Lung microvascular endothelial cell (primary cell): Measurements from ENCODE around the gene SPTA1. TPM values are rescaled to one million over a fixed set of nuclear protein-coding genes. Genes with fewer than 3 reads are reported as not detected.
"Not testable (repeated sequence)": the region's sequence is repeated elsewhere in the genome, so short reads cannot be mapped to it uniquely, and the experiment has no call there.

Experiments
- DNase-seq, 2 donors: peaks; one replicate each; pipeline versions ENCODE4 v3.0.0 to v3.0.0-alpha.2; 2010; ENCODE audit warnings: low read depth in 2 of 2
- total RNA-seq: library from RNA; depleted of rRNA; stranded (reverse); fragments of >200 nt; gene quantifications from 2 replicates; pipeline ENCODE4 v1.2.1, GENCODE V29; 2014

SPTA1 gene
- 0.40 and 0.87 TPM in 2 replicates for total RNA-seq

DNA sequence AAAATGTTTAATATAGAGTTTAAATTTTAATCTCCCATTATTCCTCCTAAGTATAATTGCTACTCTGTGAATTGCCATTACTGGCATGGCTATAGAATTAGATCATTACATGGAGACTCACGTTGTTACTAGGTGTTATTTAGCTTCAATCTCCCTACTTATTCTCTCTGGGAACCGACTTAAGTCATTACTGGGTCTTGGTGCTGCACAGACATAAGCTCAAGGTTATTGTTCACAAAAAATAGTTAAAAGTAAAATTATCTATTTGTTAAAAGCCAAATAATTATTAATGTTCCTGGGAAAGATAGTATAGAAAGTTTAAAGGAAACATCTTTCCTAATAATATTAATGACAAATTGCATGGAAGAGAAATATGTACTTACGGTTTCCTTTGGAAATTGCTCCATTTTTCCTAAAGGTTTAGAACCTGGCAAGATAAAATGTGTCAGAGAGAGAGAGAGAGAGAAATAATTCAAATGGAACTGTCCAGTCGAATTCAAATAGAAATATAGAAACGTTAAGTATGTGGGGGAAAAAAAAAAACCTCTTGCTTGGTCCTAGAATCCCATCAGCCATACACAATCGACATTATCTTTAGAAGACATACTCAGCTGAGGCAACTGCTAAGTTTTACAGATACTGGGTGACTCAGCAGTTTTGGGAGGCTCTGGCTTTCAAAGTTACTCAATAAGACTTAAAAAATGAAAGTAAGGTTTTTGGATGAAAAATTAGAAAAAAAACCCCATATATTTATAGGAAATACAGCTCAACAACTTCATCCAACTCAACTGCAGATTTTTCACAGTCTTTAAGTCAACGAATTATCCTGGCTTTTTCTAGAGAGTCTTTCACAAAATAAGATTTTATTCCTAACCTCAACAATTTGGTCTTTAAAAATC, at the start of gene SPTA1:
Gene SPTA1, minus strand, starts transcription at position 605 of the 899 bp plus-strand sequence. Its CDS starts 198 bp downstream, at position 407.
- DNase-seq = no peak

DNA sequence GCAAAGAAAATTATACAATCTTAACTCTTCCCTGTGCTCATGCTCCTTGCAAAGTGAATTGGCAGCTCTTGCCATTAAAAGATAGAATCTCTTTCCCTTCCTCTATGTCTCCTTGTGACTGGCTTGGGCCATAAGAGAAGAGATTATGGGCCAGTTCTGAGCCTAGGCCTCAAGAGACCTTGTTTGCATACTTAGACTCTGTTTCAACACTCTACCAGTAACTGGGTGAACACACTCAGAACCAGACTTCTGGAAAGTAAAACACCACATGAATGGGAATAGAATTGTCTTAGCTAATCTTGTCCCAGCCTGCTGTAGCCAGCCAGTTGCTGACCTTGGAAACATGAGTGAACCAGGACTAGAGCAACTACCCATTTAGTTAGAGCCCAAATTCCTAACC, 49.3 kb upstream of the SPTA1 start:
- DNase-seq = no peak

DNA sequence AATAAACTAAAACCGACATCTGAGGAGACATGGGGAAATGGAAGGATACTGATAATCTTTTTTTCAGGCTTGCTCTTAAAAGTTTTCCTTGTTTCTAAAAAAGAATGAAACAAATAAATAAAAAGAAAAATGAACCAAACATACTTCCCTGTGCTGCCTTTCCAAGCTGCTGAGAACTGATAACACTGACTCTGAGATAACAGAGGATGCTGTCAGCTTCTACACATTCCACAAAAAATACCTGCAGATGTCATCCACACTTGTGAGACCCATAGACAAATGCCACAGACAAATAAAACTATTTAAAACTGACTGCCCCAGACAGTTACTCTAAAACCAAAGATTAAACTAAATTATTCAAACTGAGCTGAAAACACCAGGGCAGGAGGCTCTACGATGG, 46.0 kb upstream of the SPTA1 start:
- no peak for DNase-seq

DNA sequence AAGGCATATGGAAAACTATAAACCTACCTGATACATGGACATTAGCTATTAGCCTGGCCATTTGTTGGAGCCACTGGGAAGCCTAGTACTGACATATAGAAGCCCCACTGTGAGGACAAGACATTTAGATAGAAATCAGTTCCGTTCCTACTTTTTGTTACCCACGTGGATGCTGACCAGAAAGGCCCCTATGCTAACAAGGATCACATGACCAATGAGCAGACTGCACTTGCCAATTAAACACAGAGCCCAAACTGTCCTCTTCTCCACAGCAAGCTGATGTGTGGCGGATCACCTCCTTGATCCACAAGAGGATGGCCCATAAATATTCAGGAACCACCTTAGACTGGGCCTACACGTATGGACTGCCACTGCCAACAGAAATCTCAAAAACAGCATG, 45.2 kb upstream of the SPTA1 start:
- no peak for DNase-seq

DNA sequence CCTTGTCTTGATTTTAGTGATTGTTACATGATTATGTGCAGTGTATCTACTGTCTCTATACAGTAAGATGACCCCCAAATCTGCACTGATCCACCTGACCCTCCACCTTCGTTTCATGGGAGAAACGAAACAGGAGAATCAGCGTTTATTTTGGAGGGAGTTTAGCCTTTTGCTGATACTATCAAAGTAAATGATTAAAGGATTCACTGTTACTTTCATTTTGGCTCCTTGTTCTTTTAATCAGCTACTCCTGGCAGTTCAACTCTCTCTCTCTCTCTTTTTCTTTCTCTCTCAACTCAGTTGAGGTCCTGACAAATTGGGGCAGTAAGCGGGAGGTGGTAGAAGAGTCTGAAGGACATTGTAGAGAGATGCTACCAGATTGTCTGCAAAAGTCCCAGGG, 43.9 kb upstream of the SPTA1 start:
- no peak for DNase-seq

DNA sequence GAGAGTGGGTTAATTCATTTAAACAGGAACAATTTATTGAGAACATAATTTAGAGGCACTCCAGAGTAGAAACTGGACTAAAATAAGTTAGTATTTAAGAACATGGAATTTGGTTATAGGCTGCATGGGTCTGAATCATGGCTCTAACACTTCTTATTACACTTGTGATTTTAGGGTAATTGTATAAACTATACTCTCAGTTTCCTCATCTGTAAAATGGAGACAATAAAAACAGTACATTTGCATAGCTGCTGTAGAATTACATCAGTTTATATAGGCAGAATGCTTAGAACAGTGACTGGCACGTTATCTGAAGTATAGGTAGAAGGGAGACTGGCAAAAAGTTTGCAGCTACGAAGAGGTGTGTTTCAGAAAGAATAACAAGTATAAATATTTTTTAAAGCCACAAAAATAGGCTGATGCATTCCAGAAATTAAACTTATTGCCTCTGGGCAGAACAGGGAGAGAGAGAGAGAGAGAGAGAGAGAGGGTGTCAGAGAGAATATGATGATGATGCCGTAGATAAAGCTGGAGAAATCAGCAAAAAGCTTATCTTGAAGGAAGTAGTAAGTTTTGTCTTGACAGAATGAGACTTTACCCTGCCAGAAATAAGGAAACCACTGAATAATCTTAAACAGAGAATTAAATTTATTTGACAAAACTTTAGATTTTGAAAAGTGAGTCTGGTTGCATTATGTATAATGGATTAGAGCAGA, 42.2 kb upstream of the SPTA1 start:
- no peak for DNase-seq

DNA sequence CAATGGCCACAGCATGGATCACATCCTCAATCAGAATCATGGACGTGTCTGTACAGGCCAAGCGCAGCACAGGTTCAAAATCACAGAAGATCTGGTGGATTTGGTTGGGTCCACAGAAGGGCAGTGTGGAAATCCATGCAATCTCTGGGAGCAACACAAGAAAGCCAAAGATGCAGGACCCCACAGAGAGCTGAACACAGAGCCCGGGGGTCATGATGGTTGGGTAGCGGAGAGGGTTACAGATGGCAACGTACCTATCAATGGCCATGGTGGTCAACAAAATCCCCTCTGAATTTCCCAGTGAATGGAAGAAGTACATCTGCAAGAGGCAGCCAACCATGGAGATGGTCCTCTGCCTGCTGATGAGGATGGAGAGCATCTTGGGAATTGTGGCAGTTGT, 37.9 kb upstream of the SPTA1 start:
- no peak for DNase-seq

DNA sequence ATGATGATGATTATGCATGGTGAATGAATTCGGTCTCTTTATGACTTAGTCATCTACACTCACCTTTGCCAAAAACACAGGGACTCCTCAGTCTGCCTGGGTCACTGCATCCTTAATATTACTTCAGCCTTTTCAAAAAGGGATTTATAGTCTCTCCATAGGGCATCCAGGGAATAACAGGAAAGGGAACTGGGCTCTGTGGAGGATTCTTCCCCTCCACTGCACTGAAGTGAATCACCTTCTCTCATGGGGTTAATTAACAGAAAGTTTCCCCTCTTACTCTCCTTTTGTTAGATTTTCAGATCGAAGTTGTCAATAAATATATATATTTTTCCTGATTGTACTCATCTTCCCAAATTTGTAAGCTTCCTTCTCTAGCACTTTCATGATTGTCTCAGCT, 34.1 kb upstream of the SPTA1 start, which contains the start of gene OR6K3:
Gene OR6K3, minus strand, starts transcription at position 101 of the 400 bp plus-strand sequence. CDS start 2,605 bp downstream, outside the sequence.
- DNase-seq = no peak

DNA sequence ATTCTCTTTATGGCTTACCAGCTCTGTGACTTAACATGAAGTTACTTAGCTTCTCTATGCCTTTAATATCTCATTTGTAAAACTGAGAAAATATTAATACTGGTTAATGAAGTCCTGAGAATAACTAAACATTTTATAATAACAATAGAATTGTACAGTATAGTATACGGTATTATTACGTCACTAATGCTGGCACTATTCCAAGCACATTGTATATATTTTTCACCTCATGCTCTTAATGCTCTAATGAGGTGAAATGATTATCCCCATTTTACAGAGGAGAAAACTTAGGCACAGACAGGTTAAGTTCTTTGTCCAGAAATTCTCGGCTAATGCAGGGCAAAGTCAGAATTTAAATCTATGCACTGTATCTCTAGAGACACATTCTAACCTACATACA, 33.1 kb upstream of the SPTA1 start:
- no peak for DNase-seq

DNA sequence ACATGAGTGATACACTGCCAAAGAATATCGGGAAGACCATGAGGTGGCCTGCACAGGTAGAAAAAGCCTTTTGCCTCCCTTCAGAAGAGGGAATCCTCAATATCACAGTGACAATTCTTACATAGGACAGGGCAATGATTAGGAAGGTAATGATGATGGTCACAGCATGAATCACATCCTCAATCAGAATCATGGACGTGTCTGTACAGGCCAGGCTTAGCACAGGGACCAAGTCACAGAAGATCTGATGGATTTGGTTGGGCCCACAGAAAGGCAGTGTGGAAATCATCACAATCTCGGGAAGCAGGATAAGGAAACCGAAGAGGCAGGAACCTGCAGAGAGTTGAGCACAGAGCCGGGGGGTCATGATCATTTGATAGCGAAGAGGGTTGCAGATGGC, 30.8 kb upstream of the SPTA1 start:
- DNase-seq = no peak

DNA sequence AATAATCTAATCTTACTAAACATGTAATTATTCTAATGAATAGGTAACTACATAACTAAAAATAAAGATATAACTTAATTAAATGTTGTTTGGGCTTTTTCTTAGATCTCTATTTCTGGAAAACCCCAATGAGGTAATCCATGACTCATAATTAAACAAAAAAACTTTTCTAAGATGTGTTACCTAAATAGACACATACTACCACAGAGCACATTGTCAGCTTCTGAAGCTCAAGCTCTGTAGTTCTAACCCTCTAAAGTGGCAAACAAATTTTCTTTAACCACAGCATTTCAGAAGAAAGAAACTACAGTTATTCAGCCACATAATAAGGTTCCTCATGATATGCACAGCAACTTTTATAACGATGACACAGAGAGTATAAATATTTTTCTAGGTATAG, 29.8 kb upstream of the SPTA1 start:
- no peak for DNase-seq

DNA sequence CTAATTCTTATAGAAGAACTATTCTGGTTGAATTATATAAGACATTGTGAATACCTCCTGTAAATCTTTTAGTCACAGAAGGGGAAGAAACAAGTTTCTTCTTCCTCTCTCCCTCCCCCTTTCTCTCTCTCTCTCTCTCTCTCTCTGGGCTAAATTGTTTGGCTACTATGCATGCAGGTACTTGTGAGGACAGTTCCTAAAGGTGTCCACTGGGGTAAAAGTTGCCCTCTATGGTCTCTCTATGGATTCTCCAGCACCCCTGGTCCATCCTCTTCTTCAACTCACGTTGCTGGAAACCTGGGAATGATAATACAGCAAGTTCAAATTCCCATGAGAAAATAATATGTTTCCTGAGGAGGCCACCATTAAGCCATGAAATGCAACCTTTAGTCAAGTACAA, 28.2 kb upstream of the SPTA1 start:
- DNase-seq = no peak

DNA sequence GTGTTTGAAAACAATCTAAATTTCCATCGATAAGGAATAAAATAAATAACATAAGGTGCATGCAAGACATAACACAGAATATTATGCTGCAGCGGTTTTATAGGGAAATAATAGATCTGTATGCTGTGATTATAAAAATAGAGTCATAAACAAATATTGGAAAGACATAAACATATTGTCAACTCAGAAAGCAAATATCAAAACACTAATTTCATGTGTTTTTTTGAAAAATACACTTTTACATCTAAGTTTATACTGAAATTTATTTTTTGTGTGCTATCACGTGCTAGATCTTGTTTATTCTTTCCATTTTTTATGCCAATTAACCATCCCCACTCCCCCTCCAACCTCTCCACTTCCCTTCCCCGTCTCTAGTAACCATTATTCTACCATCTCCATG, 24.6 kb upstream of the SPTA1 start:
- DNase-seq = no peak

DNA sequence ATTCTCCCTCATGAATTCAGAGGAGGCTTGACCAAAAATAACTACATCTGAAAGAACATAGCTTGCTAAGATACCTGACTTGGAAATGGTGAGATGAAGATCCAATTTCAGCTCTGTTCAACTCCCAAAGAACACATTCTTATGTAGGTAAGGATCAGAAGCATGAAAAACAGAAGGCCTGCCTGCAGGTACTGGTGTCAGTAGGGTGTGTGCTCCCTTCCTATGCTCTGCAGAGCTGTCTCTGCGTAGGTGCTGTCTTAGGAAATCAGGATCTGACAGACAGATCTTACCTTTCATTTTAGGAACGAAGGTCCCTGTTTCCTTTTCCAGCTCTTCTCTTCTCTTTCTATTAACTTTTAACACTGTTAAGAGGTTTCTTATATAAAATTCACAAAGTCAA, 19.6 kb upstream of the SPTA1 start:
- DNase-seq = no peak

DNA sequence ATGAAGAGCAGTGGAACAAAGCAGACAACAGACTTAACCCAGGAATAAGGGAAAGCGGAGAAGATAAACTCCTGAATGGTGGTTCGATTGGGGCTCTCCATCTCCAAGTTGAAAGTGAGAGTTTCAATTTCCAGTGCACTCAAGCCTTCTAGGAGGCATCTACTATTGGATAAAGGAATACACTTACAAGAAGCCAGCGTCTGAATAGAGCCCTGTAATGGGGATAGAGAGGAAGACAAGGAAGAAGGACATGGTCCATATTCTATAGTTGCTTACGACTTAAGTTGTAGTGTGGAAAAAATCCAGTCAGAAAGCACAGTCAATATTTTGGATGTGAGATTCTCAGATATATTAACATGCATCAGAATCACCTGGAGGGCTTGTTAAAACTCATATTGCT, 14.0 kb upstream of the SPTA1 start, which contains the start of gene OR6K2:
Gene OR6K2, minus strand, starts transcription at position 101 of the 400 bp plus-strand sequence. Its CDS starts 0 bp downstream, at position 101.
- DNase-seq = no peak

DNA sequence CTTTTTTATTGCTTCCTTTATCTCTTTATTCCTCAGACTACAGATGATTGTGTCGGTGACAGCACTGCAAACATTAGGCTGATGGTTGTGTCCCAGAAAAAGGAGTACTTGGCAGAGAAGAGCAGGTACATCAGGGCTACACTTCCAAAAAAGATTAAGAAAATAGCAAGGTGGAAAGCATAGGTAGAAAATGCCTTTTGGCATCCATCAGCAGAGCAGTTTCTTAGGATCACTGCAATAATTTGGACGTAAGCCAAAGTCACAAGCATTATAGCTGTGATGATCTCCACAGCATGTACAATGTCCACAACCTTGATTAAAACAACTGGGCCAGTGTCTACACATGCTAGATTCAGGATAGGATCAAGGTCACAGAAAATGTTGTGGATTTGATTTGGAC, 8.1 kb upstream of the SPTA1 start:
- DNase-seq = no peak

DNA sequence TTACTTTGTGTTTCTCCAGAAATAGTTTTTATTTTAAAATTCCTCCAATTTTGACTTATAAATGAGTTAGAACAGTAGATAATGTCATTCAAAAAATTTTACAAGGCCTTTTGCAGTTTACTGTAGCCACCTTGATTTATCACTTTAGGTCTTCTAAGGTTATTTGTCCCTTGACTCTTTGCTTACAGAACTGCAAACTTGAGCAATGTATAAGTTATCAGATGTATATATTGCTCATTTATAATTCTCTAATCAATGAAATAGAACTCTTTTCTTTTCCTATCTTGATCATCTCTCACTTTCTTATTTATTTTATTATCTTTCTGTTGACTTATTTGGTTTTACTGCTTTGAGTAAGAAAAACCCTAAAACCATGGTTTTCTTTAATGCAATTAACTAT, 5.8 kb upstream of the SPTA1 start:
- DNase-seq = no peak

DNA sequence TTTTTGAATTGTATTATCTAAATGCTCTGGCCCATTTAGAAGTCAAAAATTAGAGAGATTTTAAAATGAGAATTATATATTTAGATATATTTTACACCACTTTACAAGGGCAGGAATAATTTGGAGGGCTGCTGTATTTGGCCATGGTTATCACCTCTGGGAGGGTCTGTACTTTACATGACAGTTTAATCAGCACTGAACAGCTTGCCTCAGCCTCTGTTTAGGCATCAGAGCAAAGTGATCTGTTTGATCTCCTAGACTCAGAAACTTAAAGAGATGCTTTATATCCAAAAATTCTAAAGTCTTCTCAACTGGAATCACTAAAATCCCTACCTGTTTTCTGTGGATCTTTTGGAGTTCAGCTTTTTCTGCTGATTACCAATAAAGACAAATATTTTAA, 5.4 kb upstream of the SPTA1 start:
- no peak for DNase-seq

DNA sequence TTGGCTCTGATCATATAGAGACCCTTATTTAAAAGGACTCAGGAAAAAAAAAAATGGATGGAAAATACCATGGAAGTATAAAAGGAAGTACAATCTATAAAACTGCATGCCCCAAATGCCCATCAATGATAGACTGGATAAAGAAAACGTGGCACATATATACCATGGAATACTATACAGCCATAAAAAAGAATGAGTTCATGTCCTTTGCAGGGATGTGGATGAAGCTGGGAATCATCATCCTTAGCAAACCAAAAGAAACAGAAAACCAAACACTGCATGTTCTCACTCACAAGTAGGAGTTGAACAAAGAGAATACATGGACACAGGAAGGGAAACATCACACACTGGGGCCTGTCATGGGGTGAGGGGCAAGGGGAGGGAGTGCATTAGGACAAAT, 4.6 kb upstream of the SPTA1 start:
- not testable (repeated sequence) for DNase-seq

DNA sequence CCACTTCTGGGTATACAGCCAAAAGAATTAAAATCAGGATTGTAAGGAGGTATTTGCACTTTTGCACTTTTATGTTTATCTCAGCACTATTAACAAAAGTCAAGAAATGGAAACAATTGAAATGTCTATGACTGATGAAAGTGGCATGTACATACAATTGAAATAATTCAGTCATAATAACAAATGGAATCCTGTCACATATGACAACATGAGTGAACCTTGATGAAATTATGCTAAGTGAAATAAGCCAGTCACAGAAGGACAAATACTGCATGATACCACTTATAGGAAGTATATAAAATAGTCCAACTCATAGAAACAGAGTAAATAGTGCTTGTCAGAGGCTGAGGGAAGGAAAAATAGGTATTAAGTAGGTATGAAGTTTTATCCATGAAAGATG, 3.4 kb upstream of the SPTA1 start:
- no peak for DNase-seq

DNA sequence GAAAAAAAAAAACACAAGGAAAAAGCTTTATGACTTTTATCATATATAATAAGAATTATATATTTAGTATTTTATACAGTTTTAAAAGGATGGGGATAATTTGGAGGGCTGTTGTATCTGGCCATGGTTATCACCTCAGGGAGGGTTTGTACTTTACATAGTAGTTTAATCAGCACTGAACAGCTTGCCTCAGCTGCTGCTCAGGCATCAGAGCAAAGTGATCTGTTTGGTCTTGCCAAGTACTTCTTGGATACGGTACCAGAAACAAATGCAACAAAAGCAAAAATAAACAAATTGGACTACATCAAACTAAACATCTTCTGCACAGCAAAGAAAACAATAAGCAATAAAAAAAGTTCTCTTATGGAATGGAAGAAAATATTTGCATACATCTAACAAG, 2.6 kb upstream of the SPTA1 start:
- no peak for DNase-seq

DNA sequence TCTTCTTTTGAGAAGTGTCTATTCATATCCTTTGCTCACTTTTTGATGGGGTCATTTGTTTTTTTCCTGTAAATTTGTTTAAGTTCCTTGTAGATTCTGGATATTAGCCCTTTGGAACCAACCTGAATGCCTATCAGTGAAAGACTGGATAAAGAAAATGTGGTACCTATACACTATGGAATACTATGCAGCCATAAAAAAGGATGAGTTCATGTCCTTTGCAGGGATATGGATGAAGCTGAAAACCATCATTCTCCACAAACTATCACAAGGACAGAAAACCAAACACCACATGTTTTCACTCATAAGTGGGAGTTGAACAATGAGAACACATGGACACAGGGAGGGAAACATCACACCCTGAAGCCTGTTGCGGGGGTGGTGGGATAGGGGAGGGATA, 1.8 kb upstream of the SPTA1 start:
- not testable (repeated sequence) for DNase-seq

DNA sequence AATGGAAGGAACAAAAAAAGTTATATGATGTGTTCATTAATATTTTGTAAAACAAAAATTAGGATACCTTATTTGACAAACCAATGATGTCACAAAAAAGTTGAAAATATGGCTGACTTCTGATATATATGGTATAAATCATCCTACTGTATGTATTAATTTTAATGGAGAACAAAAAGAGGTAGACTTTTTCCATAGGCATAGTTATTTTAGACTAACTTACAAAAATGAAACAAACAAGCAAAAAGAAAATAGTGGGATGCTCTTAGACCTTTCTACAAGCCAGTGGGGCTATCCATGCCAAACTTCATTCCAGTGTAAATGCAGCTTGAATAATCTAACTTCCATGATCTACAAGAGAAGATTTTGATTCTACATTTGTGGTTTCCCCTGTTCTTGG, 522 bp upstream of the SPTA1 start:
- DNase-seq = no peak
